Measurements from ENCODE around the gene UMAD1. TPM values are rescaled to one million over a fixed set of nuclear protein-coding genes. Genes with fewer than 3 reads are reported as not detected.

Gene UMAD1
- total RNA-seq, 2 donors from 2014 or later, result 12.9 to 23.9 TPM

DNA sequence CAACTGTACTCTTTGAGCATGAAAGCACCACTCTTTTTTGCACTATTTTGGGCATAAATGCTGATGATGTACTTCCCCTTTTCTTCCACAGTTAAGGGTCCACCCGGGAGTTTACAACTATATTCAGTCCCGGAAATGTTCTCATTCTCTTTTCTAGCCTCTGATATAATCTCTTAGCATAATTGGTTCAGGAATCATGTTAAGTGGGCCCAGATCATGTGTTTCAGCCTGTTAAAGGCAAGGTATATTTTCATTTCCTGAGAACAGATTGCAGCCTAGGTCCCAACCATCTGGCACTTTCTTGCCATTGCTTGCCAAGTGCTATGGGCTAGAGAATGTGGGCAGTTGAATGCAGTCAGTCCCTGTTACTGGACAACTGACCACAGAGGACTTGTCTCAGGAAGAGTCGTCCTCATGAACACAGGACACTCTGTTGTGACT, 216.6 kb downstream of the UMAD1 start:
- no peaks in the 10 kb centered on the region for H3K4me1 ChIP-seq (ENCODE audit: control insufficient read depth in 1 of 2, low read depth in 2 of 2)
- H3K9me3 ChIP-seq, result peaks cover 5% of the 10 kb centered on the region
- no peak overlapping the region for H3K27ac ChIP-seq
- no peaks in the 10 kb centered on the region for H3K27me3 ChIP-seq (replicated peaks; ENCODE audit: insufficient read depth)
- no peaks in the 10 kb centered on the region for H3K36me3 ChIP-seq
- ATAC-seq (ENCODE audit: insufficient number of reproducible peaks, low FRiP score, low read depth), result no peak
- H3K4me3 ChIP-seq, result no peak overlapping the region
- no peak for DNase-seq (ENCODE audit: low spot score)
- TF ChIP-seq, protein P1, sequence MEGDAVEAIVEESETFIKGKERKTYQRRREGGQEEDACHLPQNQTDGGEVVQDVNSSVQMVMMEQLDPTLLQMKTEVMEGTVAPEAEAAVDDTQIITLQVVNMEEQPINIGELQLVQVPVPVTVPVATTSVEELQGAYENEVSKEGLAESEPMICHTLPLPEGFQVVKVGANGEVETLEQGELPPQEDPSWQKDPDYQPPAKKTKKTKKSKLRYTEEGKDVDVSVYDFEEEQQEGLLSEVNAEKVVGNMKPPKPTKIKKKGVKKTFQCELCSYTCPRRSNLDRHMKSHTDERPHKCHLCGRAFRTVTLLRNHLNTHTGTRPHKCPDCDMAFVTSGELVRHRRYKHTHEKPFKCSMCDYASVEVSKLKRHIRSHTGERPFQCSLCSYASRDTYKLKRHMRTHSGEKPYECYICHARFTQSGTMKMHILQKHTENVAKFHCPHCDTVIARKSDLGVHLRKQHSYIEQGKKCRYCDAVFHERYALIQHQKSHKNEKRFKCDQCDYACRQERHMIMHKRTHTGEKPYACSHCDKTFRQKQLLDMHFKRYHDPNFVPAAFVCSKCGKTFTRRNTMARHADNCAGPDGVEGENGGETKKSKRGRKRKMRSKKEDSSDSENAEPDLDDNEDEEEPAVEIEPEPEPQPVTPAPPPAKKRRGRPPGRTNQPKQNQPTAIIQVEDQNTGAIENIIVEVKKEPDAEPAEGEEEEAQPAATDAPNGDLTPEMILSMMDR (IDR thresholded peaks at IDR 0.05), result no peak

DNA sequence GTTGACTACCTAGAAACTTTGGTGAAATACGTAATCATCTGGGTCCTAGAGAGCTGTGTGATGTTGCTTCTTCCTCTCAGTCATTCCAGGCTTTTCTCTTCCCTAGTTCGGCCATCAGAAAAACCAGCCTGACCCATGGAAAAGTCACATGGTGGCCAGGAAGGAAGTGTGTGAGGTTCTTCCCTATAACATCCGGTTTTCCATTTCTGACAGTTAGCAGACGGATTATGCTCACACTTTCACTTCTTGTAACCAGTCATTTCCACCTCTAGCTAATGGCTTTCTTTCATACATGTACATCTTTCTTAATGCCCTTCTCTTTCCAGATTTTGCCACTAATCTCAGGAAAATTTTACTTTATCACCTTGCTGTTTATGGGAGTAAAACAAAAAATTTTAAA, 218.0 kb downstream of the UMAD1 start:
- TF ChIP-seq, protein P1 (IDR thresholded peaks at IDR 0.05), result no peak
- ATAC-seq (ENCODE audit: insufficient number of reproducible peaks, low FRiP score, low read depth) (no peak), DNase-seq (ENCODE audit: low spot score) (no peak)
- H3K9me3 ChIP-seq, result peaks cover 5% of the 10 kb centered on the region
- H3K4me1 ChIP-seq (ENCODE audit: control insufficient read depth in 1 of 2, low read depth in 2 of 2), result no peaks in the 10 kb centered on the region
- no peaks in the 10 kb centered on the region for H3K27me3 ChIP-seq (replicated peaks; ENCODE audit: insufficient read depth)
- H3K27ac ChIP-seq, result no peak overlapping the region
- H3K36me3 ChIP-seq, result no peaks in the 10 kb centered on the region
- H3K4me3 ChIP-seq, result no peak overlapping the region

DNA sequence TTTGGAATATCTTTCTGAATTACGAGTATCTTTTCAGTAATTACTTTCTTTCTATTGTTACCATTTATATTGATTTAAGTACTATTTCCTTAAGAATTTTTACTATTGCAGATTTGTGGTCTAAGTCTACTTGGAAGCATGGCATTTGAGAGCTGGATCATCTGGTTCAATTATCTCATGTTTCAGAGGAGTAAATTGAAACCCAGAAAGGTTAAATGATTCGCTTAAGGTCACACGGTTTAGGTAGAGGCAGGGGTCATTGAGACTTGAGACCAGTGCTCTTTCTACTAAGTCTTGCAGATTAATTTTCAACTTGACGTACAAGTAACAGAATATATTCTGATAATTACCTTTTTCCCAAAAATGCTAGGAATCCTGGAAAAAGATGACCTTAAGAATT, 218.9 kb downstream of the UMAD1 start:
- H3K4me3 ChIP-seq, result no peak overlapping the region
- H3K27me3 ChIP-seq (replicated peaks; ENCODE audit: insufficient read depth), result no peaks in the 10 kb centered on the region
- DNase-seq (ENCODE audit: low spot score) (no peak), ATAC-seq (ENCODE audit: insufficient number of reproducible peaks, low FRiP score, low read depth) (no peak)
- peaks cover 5% of the 10 kb centered on the region for H3K9me3 ChIP-seq
- TF ChIP-seq, protein P1 (IDR thresholded peaks at IDR 0.05), result no peak
- no peaks in the 10 kb centered on the region for H3K4me1 ChIP-seq (ENCODE audit: control insufficient read depth in 1 of 2, low read depth in 2 of 2)
- H3K27ac ChIP-seq, result no peak overlapping the region
- H3K36me3 ChIP-seq, result no peaks in the 10 kb centered on the region

DNA sequence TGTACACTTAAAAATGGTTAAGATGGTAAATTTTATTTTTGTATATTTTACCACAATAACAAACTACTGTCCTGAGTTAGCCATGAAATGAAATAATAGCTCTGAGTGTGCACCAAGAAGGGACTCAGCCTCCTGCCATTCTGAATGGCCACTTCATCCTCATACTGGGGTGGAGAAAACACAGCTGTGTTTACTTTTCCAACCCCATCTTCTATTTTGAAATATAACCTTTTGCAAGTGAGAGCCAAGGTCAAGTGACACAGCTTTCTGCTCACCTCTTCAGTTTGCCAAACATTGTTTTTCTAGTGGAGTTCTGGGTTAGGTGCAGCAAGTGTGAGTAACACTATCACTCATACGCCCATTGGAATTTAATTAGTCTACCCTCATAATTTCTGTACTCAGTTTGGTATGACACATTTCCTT, 220.7 kb downstream of the UMAD1 start:
- Histone ChIP-seq H3K9me3 (no peaks in the 10 kb centered on the region), H3K27ac (no peak overlapping the region), H3K4me3 (no peak overlapping the region), H3K36me3 (no peaks in the 10 kb centered on the region), H3K4me1 (ENCODE audit: control insufficient read depth in 1 of 2, low read depth in 2 of 2) (no peaks in the 10 kb centered on the region), H3K27me3 (replicated peaks; ENCODE audit: insufficient read depth) (no peaks in the 10 kb centered on the region)
- ATAC-seq (ENCODE audit: insufficient number of reproducible peaks, low FRiP score, low read depth), result no peak
- TF ChIP-seq, protein P1 (IDR thresholded peaks at IDR 0.05), result no peak
- no peak for DNase-seq (ENCODE audit: low spot score)

- Histone ChIP-seq H3K27ac (no peak overlapping the region), H3K36me3 (no peaks in the 10 kb centered on the region), H3K27me3 (replicated peaks; ENCODE audit: insufficient read depth) (no peaks in the 10 kb centered on the region), H3K9me3 (no peaks in the 10 kb centered on the region), H3K4me3 (no peak overlapping the region), H3K4me1 (ENCODE audit: control insufficient read depth in 1 of 2, low read depth in 2 of 2) (no peaks in the 10 kb centered on the region)
- TF ChIP-seq, protein P1 (IDR thresholded peaks at IDR 0.05), result no peak
- no peak for DNase-seq (ENCODE audit: low spot score)
- no peak for ATAC-seq (ENCODE audit: insufficient number of reproducible peaks, low FRiP score, low read depth)
These were observed 221.8 kb downstream of the UMAD1 start for GRCh38 chr7:7862393-7862792.
